ENCODE results near the gene TRDN. TPM values are rescaled to one million over a fixed set of nuclear protein-coding genes. Genes with fewer than 3 reads are reported as not detected.

TRDN gene
- total and polyA plus RNA-seq, 10 donors, result 0.03 to 0.20 (median 0.10) TPM; not detected in 7

- intact Hi-C loops (cut with DNase I; ENCODE audit: low total_unique reads), result no loop called here
- no peak overlapping the region for H3K27ac ChIP-seq
- H3K4me1 ChIP-seq, result no peaks in the 10 kb centered on the region
- no peak for TF ChIP-seq POLR2A (IDR thresholded peaks at IDR 0.05)
- no peak for TF ChIP-seq CTCF (IDR thresholded peaks at IDR 0.05 in 8 of 11, conservative IDR thresholded peaks at IDR 0.05 in 3 of 11)
- TF ChIP-seq POLR2AphosphoS5 (IDR thresholded peaks at IDR 0.05), result no peak
- no peak for DNase-seq
- H3K27me3 ChIP-seq (replicated peaks in 1 of 7), result no peaks in the 10 kb centered on the region
- H3K36me3 ChIP-seq, result no peaks in the 10 kb centered on the region
- 17 to 42% (median 29%) methylated on average over 3 of the region's 3 CpGs for WGBS, 5 donors
- peak overlapping the region in 2 of 8 donors; percentile 16 to 38 for H3K4me3 ChIP-seq
- H3K9me3 ChIP-seq, result no peaks in the 10 kb centered on the region
These were observed 19.0 kb upstream of the TRDN start for GRCh38 chr6:123655521-123656306.

- H3K4me1 ChIP-seq, result no peaks in the 10 kb centered on the region
- intact Hi-C loops (cut with DNase I; ENCODE audit: low total_unique reads), result no loop called here
- no peak for TF ChIP-seq POLR2A (IDR thresholded peaks at IDR 0.05)
- TF ChIP-seq POLR2AphosphoS5 (IDR thresholded peaks at IDR 0.05), result no peak
- no peak for TF ChIP-seq CTCF (IDR thresholded peaks at IDR 0.05 in 8 of 11, conservative IDR thresholded peaks at IDR 0.05 in 3 of 11)
These were observed 12.0 kb upstream of the TRDN start for GRCh38 chr6:123648723-123649122.

GRCh38 chr6:123648020-123648580 lies 11.3 kb upstream of the TRDN start:
- Histone ChIP-seq H3K27ac (no peak overlapping the region), H3K36me3 (no peaks in the 10 kb centered on the region), H3K4me3 (no peak overlapping the region), H3K9me3 (peaks cover 0 to 12% (median 0%) of the 10 kb centered on the region in 8 donors), H3K27me3 (replicated peaks in 1 of 7) (no peaks in the 10 kb centered on the region), H3K4me1 (no peaks in the 10 kb centered on the region)
- no peak for DNase-seq
- 0 to 68% (median 59%) methylated on average over 1 of the region's 1 CpG for WGBS, 5 donors
- intact Hi-C loops (cut with DNase I; ENCODE audit: low total_unique reads), result no loop called here
- TF ChIP-seq POLR2A (IDR thresholded peaks at IDR 0.05) (no peak), CTCF (IDR thresholded peaks at IDR 0.05 in 8 of 11, conservative IDR thresholded peaks at IDR 0.05 in 3 of 11) (no peak), POLR2AphosphoS5 (IDR thresholded peaks at IDR 0.05) (no peak)

More at GRCh38 chr6:123648723-123649122, 12.0 kb upstream of the TRDN start:
- Histone ChIP-seq H3K27ac (no peak overlapping the region), H3K4me3 (no peak overlapping the region), H3K9me3 (peaks cover 0 to 12% (median 0%) of the 10 kb centered on the region in 8 donors), H3K36me3 (no peaks in the 10 kb centered on the region), H3K27me3 (replicated peaks in 1 of 7) (no peaks in the 10 kb centered on the region)
- DNase-seq, result no peak

- TF ChIP-seq CTCF (IDR thresholded peaks at IDR 0.05 in 8 of 11, conservative IDR thresholded peaks at IDR 0.05 in 3 of 11) (no peak), POLR2AphosphoS5 (IDR thresholded peaks at IDR 0.05) (no peak), POLR2A (IDR thresholded peaks at IDR 0.05) (no peak)
- intact Hi-C loops (cut with DNase I; ENCODE audit: low total_unique reads), result no loop called here
- no peaks in the 10 kb centered on the region for H3K4me1 ChIP-seq
- H3K27ac ChIP-seq, result no peak overlapping the region
- 35 to 75% (median 55%) methylated on average over 1 of the region's 1 CpG for WGBS, 5 donors
- DNase-seq, result no peak
- H3K9me3 ChIP-seq, result peaks cover 0 to 4% (median 0%) of the 10 kb centered on the region in 8 donors
- no peak overlapping the region for H3K4me3 ChIP-seq
- no peaks in the 10 kb centered on the region for H3K36me3 ChIP-seq
- H3K27me3 ChIP-seq (replicated peaks in 1 of 7), result no peaks in the 10 kb centered on the region
These were observed 4.7 kb upstream of the TRDN start for GRCh38 chr6:123641497-123641896.
